ENCODE results near the gene ZNF44. TPM values are rescaled to one million over a fixed set of nuclear protein-coding genes. Genes with fewer than 3 reads are reported as not detected.
A peak's percentile ranks its signal among the peaks of the same experiment; 100 is the strongest.

ZNF44 gene
- total and polyA plus RNA-seq, 4 donors = 4.1 to 17.9 (median 6.8) TPM

- Histone ChIP-seq H3K27ac (ENCODE audit: low read depth in 1 of 2, low read length in 2 of 2) (peak overlapping the region; percentile 95 to 97), H3K36me3 (ENCODE audit: control insufficient read depth in 4 of 4, insufficient read depth in 3 of 4, low read depth in 1 of 4, low read length in 3 of 4) (peaks cover 0 to 5% (median 3%) of the 10 kb centered on the region in 4 donors), H3K4me3 (ENCODE audit: low read depth in 1 of 3, low read length in 3 of 3) (peak overlapping the region; percentile 70 to 88 (median 83)), H3K4me1 (ENCODE audit: control insufficient read depth in 4 of 4, insufficient read depth in 4 of 4, low read length in 3 of 4) (peaks cover 9 to 17% (median 15%) of the 10 kb centered on the region in 4 donors), H3K9me3 (ENCODE audit: control insufficient read depth in 4 of 4, low read length in 3 of 4) (no peaks in the 10 kb centered on the region), H3K27me3 (ENCODE audit: control insufficient read depth in 4 of 4, insufficient read depth in 4 of 4, low read length in 3 of 4) (no peaks in the 10 kb centered on the region), H3K9ac (ENCODE audit: low read depth in 1 of 2, low read length in 2 of 2) (peak overlapping the region; percentile 57 to 84)
- under 1% methylated on average over 18 of the region's 18 CpGs for WGBS
- peak; percentile 76 for DNase-seq (ENCODE audit: low spot score)
- TF ChIP-seq ATF3 (IDR thresholded peaks at IDR 0.05) = no peak
- peak; percentile 53 for TF ChIP-seq YY1 (IDR thresholded peaks at IDR 0.05)
- no peak for TF ChIP-seq FOXA1 (IDR thresholded peaks at IDR 0.05)
- peak; percentile 62 for TF ChIP-seq ZBTB33 (IDR thresholded peaks at IDR 0.05)
- peak; percentile 67 for TF ChIP-seq SP1 (IDR thresholded peaks at IDR 0.05)
- TF ChIP-seq MAX (IDR thresholded peaks at IDR 0.05) = peak; percentile 72
- TF ChIP-seq NR2F2 (IDR thresholded peaks at IDR 0.05) = no peak
- TF ChIP-seq GABPA (IDR thresholded peaks at IDR 0.05 in 1 of 2, conservative IDR thresholded peaks at IDR 0.05 in 1 of 2) = peak in 1 of 2 donors; percentile 83
- TF ChIP-seq, protein P1, sequence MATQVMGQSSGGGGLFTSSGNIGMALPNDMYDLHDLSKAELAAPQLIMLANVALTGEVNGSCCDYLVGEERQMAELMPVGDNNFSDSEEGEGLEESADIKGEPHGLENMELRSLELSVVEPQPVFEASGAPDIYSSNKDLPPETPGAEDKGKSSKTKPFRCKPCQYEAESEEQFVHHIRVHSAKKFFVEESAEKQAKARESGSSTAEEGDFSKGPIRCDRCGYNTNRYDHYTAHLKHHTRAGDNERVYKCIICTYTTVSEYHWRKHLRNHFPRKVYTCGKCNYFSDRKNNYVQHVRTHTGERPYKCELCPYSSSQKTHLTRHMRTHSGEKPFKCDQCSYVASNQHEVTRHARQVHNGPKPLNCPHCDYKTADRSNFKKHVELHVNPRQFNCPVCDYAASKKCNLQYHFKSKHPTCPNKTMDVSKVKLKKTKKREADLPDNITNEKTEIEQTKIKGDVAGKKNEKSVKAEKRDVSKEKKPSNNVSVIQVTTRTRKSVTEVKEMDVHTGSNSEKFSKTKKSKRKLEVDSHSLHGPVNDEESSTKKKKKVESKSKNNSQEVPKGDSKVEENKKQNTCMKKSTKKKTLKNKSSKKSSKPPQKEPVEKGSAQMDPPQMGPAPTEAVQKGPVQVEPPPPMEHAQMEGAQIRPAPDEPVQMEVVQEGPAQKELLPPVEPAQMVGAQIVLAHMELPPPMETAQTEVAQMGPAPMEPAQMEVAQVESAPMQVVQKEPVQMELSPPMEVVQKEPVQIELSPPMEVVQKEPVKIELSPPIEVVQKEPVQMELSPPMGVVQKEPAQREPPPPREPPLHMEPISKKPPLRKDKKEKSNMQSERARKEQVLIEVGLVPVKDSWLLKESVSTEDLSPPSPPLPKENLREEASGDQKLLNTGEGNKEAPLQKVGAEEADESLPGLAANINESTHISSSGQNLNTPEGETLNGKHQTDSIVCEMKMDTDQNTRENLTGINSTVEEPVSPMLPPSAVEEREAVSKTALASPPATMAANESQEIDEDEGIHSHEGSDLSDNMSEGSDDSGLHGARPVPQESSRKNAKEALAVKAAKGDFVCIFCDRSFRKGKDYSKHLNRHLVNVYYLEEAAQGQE (IDR thresholded peaks at IDR 0.05) = peak; percentile 85
- peak; percentile 78 to 88 for TF ChIP-seq RXRA (IDR thresholded peaks at IDR 0.05)
- no peak for TF ChIP-seq HNF4G (IDR thresholded peaks at IDR 0.05)
- TF ChIP-seq EGR1 (IDR thresholded peaks at IDR 0.05; ENCODE audit: low read depth in 2 of 2) = peak in 1 of 2 donors; percentile 32
- TF ChIP-seq, protein P2, sequence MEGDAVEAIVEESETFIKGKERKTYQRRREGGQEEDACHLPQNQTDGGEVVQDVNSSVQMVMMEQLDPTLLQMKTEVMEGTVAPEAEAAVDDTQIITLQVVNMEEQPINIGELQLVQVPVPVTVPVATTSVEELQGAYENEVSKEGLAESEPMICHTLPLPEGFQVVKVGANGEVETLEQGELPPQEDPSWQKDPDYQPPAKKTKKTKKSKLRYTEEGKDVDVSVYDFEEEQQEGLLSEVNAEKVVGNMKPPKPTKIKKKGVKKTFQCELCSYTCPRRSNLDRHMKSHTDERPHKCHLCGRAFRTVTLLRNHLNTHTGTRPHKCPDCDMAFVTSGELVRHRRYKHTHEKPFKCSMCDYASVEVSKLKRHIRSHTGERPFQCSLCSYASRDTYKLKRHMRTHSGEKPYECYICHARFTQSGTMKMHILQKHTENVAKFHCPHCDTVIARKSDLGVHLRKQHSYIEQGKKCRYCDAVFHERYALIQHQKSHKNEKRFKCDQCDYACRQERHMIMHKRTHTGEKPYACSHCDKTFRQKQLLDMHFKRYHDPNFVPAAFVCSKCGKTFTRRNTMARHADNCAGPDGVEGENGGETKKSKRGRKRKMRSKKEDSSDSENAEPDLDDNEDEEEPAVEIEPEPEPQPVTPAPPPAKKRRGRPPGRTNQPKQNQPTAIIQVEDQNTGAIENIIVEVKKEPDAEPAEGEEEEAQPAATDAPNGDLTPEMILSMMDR (IDR thresholded peaks at IDR 0.05; ENCODE audit: low read depth, low read length, missing input control) = no peak
- peak in 1 of 2 donors; percentile 50 for TF ChIP-seq JUND (IDR thresholded peaks at IDR 0.05)
- TF ChIP-seq HNF4A (conservative IDR thresholded peaks at IDR 0.05) = peak; percentile 33 to 72
- peak in 1 of 2 donors; percentile 68 for TF ChIP-seq RAD21 (IDR thresholded peaks at IDR 0.05)
- peak; percentile 93 for TF ChIP-seq TAF1 (conservative IDR thresholded peaks at IDR 0.05)
- TF ChIP-seq FOXA2 (IDR thresholded peaks at IDR 0.05) = no peak
These were observed 870 bp downstream of the ZNF44 start for GRCh38 chr19:12293777-12294248.
